GM23248 (cell line): ENCODE results near the gene TENM4.

Experiments
- EZH2 ChIP-seq: fragments of 200-600 bp; sonication (generic); IDR thresholded peaks from 2 replicates; pipeline ENCODE4 v1.6.1; 2018; ENCODE audit warnings: antibody characterized with exemption, mild to moderate bottlenecking; ENCODE audit not compliant: insufficient read depth, poor library complexity, severe bottlenecking
- EZH2phosphoT487 ChIP-seq: fragments of 200-600 bp; sonication (generic); IDR thresholded peaks from 2 replicates; pipeline ENCODE4 v1.6.1; 2018; ENCODE audit warnings: antibody characterized with exemption, moderate library complexity, mild to moderate bottlenecking, low read depth; ENCODE audit not compliant: insufficient read depth

DNA sequence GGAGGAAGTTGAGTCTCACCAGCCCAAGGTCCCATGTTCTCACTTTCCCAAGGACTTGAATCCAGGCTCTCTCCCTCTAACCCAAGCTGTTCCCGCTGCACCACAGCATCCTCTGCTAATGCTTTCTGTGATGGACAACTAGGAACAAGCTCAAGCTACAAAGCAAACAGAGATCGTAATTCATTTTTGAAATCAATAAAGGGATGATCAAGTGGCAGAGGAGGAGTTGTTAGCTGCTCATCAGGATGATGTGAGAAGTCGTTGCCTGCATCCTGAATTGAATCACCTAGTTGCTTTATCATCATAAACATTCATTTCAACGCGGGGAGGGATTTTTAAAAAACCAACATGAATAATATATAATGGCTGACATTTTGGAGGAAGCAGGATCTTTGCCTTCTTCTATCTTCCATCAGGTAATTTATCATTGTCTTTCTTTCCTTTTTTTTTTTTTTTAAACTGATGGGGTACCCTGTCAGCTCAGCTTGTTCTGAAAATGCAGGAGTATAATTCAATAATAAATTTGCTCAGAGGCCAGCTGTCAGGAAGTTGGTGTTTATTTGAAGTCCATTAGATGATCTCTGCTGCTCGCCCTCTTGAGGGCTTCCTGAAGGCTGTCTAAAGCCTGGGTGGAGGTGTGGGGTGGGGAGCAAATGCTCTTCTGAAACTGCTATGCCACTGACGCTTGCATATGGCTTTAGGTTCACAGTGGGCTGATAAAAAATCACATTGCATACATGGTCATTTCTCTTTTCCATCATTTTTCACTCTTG lies 691.7 kb downstream of the TENM4 start:
- TF ChIP-seq EZH2phosphoT487, result no peak
- no peak for TF ChIP-seq EZH2
